ENCODE measurements around the gene KIAA0232.

The KIAA0232 gene

DNA sequence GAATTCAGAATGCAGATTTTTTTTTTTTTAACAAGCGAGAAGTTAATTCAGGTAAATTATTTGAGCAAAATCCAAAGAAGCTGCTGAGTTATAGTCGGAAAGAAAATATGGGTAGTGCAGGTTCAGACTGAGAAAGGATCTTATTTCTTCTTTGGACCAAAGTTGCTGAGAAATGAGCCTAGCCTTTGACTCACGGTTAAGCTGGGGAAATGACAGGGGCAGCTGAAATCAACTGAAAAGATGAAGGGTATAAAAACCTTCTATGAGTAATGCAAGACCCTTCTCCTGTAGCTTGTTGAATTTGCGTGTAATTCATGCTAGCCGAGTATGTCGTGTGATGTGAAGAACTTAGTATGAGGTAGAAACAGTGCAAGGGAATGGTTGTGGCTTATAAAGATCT, 63.0 kb downstream of the KIAA0232 start:
- no peak for TF ChIP-seq EZH2 (IDR thresholded peaks at IDR 0.05; ENCODE audit: borderline replicate concordance, low read depth, low read length, severe bottlenecking)
- TF ChIP-seq, protein P1, sequence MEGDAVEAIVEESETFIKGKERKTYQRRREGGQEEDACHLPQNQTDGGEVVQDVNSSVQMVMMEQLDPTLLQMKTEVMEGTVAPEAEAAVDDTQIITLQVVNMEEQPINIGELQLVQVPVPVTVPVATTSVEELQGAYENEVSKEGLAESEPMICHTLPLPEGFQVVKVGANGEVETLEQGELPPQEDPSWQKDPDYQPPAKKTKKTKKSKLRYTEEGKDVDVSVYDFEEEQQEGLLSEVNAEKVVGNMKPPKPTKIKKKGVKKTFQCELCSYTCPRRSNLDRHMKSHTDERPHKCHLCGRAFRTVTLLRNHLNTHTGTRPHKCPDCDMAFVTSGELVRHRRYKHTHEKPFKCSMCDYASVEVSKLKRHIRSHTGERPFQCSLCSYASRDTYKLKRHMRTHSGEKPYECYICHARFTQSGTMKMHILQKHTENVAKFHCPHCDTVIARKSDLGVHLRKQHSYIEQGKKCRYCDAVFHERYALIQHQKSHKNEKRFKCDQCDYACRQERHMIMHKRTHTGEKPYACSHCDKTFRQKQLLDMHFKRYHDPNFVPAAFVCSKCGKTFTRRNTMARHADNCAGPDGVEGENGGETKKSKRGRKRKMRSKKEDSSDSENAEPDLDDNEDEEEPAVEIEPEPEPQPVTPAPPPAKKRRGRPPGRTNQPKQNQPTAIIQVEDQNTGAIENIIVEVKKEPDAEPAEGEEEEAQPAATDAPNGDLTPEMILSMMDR (IDR thresholded peaks at IDR 0.05; ENCODE audit: borderline replicate concordance, extremely low read depth, low read length, poor library complexity, severe bottlenecking): no peak
- H3K9ac ChIP-seq (ENCODE audit: low read depth, low read length): no peak overlapping the region
- no peak overlapping the region for H3K4me2 ChIP-seq (ENCODE audit: insufficient read depth, low read length)
- peaks cover 10% of the 10 kb centered on the region; the same call in 1 of the 2 replicates for H4K20me1 ChIP-seq (ENCODE audit: insufficient read depth, low read length)
- H3K79me2 ChIP-seq (ENCODE audit: insufficient read depth, low read length): peaks cover 29% of the 10 kb centered on the region; the same call in 1 of the 2 replicates
- DNase-seq: no peak
- no peaks in the 10 kb centered on the region for H3K4me1 ChIP-seq (ENCODE audit: insufficient read depth, low read length)
- peaks cover 54% of the 10 kb centered on the region for H3K36me3 ChIP-seq (ENCODE audit: insufficient read depth, low read length)
- no peak for ATAC-seq (ENCODE audit: insufficient read depth, low read depth)
- no peaks in the 10 kb centered on the region for H3K27me3 ChIP-seq (ENCODE audit: insufficient read depth, low read length, poor library complexity)
- H3K9me3 ChIP-seq (ENCODE audit: insufficient read depth, low read length, severe bottlenecking): no peaks in the 10 kb centered on the region
- no peak overlapping the region for H3K27ac ChIP-seq (ENCODE audit: low read length)
- H3K4me3 ChIP-seq (ENCODE audit: low read depth in 1 of 2, low read length in 2 of 2): no peak overlapping the region
- no peak overlapping the region for H2AFZ ChIP-seq (ENCODE audit: low read depth, low read length)

DNA sequence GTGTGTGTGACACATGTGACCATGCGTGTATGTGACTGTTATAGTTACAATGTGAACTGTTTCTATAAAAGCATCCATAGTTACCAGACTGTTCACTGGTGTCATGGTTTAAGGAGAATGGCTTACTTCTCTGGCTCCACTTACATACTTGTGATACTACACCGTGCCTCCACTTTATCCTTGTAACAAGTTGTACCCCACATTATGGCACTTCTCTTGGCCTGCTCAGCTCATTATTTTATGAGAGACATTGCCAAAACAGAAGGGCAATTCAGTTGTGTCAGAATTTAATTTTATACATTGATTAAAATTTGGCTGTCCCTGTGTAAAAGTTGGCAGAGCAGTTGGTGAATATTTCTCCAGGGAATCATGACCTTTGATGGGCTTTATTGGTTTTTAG, 64.7 kb downstream of the KIAA0232 start:
- peaks cover 29% of the 10 kb centered on the region; the same call in 1 of the 2 replicates for H3K79me2 ChIP-seq (ENCODE audit: insufficient read depth, low read length)
- no peaks in the 10 kb centered on the region for H3K4me1 ChIP-seq (ENCODE audit: insufficient read depth, low read length)
- H3K9ac ChIP-seq (ENCODE audit: low read depth, low read length): no peak overlapping the region
- no peak overlapping the region for H3K4me2 ChIP-seq (ENCODE audit: insufficient read depth, low read length)
- no peak for DNase-seq
- no peak for ATAC-seq (ENCODE audit: insufficient read depth, low read depth)
- peaks cover 10% of the 10 kb centered on the region; the same call in 1 of the 2 replicates for H4K20me1 ChIP-seq (ENCODE audit: insufficient read depth, low read length)
- H3K27me3 ChIP-seq (ENCODE audit: insufficient read depth, low read length, poor library complexity): no peaks in the 10 kb centered on the region
- no peak overlapping the region for H3K4me3 ChIP-seq (ENCODE audit: low read depth in 1 of 2, low read length in 2 of 2)
- H2AFZ ChIP-seq (ENCODE audit: low read depth, low read length): no peak overlapping the region
- no peak for TF ChIP-seq EZH2 (IDR thresholded peaks at IDR 0.05; ENCODE audit: borderline replicate concordance, low read depth, low read length, severe bottlenecking)
- TF ChIP-seq, protein P1 (IDR thresholded peaks at IDR 0.05; ENCODE audit: borderline replicate concordance, extremely low read depth, low read length, poor library complexity, severe bottlenecking): no peak
- H3K9me3 ChIP-seq (ENCODE audit: insufficient read depth, low read length, severe bottlenecking): no peaks in the 10 kb centered on the region
- peaks cover 67% of the 10 kb centered on the region for H3K36me3 ChIP-seq (ENCODE audit: insufficient read depth, low read length)
- H3K27ac ChIP-seq (ENCODE audit: low read length): no peak overlapping the region

DNA sequence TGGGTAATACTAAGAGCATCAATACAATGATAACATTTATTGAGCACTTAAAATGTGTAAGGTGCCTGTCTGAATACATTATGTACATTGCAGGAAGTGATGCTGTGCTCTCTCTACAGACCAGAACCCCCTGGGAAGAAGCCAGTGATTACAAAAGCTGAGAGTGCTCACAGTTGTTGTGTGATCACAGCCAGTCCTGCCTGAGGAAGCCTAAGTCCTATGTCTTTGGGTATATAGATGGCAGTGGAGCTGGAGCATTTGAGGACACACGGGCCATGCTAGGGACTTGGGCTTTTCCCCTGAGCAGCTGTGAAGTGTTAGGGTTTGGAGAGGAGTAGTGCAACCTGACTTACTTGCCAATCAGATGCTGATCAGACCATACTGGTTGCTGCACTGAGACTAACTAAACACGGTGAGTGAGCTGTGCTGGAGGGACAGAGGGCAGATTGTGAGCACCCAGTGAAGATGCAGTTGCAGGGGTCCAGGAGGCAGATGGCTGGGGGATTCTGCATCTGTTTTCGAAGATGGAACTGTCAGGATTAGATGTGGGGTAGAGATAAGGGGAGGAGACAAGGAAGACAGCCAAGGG, 66.3 kb downstream of the KIAA0232 start:
- no peaks in the 10 kb centered on the region for H3K27me3 ChIP-seq (ENCODE audit: insufficient read depth, low read length, poor library complexity)
- ATAC-seq (ENCODE audit: insufficient read depth, low read depth) (no peak), DNase-seq (no peak)
- H3K4me2 ChIP-seq (ENCODE audit: insufficient read depth, low read length): no peak overlapping the region
- H3K27ac ChIP-seq (ENCODE audit: low read length): no peak overlapping the region
- H2AFZ ChIP-seq (ENCODE audit: low read depth, low read length): no peak overlapping the region
- H3K36me3 ChIP-seq (ENCODE audit: insufficient read depth, low read length): peaks cover 68% of the 10 kb centered on the region
- no peak overlapping the region for H3K4me3 ChIP-seq (ENCODE audit: low read depth in 1 of 2, low read length in 2 of 2)
- H3K79me2 ChIP-seq (ENCODE audit: insufficient read depth, low read length): peaks cover 34% of the 10 kb centered on the region
- no peaks in the 10 kb centered on the region for H3K9me3 ChIP-seq (ENCODE audit: insufficient read depth, low read length, severe bottlenecking)
- no peaks in the 10 kb centered on the region for H3K4me1 ChIP-seq (ENCODE audit: insufficient read depth, low read length)
- H4K20me1 ChIP-seq (ENCODE audit: insufficient read depth, low read length): peaks cover 13% of the 10 kb centered on the region; the same call in 1 of the 2 replicates
- TF ChIP-seq, protein P1 (IDR thresholded peaks at IDR 0.05; ENCODE audit: borderline replicate concordance, extremely low read depth, low read length, poor library complexity, severe bottlenecking): no peak
- no peak for TF ChIP-seq EZH2 (IDR thresholded peaks at IDR 0.05; ENCODE audit: borderline replicate concordance, low read depth, low read length, severe bottlenecking)
- H3K9ac ChIP-seq (ENCODE audit: low read depth, low read length): no peak overlapping the region
